Measurements from ENCODE around the gene DYNLL2. TPM values are rescaled to one million over a fixed set of nuclear protein-coding genes. Genes with fewer than 3 reads are reported as not detected.

Gene DYNLL2
- polyA plus RNA-seq, 1 of the 3 experiments (the other 2 are of a cell fraction): 27.0 TPM

GRCh38 chr17:58079300-58080033 lies 3.8 kb upstream of the DYNLL2 start:
- Histone ChIP-seq H3K27me3 (ENCODE audit: insufficient read depth) (peaks cover 8% of the 10 kb centered on the region; the same call in 1 of the 2 replicates), H3K36me3 (replicated peaks in 1 of 2; ENCODE audit: control insufficient read depth in 1 of 2, insufficient read depth in 2 of 2, low read length in 1 of 2) (no peaks in the 10 kb centered on the region), H3K27ac (ENCODE audit: low read depth in 2 of 2, low read length in 1 of 2) (no peak overlapping the region), H2AFZ (ENCODE audit: low read depth) (no peak overlapping the region), H4K20me1 (ENCODE audit: insufficient read depth) (peaks cover 10% of the 10 kb centered on the region), H3F3A (replicated peaks; ENCODE audit: insufficient read depth) (no peaks in the 10 kb centered on the region), H3K9me2 (no peaks in the 10 kb centered on the region), H3K9me3 (no peaks in the 10 kb centered on the region), H3K4me1 (ENCODE audit: control insufficient read depth in 1 of 2, insufficient read depth in 2 of 2, low read depth in 1 of 2, low read length in 1 of 2) (peaks cover 4 to 7% of the 10 kb centered on the region in 2 experiments; a peak in 1 of 4 replicates), H3K4me3 (ENCODE audit: low read depth in 2 of 2, low read length in 1 of 2) (no peak overlapping the region), H3K4me2 (no peak overlapping the region), H3K9ac (no peak overlapping the region), H3K79me2 (ENCODE audit: insufficient read depth) (peaks cover 11% of the 10 kb centered on the region)
- POLR2A ChIA-PET: interaction anchor here (0.5 kb wide), 1 partner anchor 237 kb away, joined by 3 read pairs; no protein-coding TSS in a partner anchor
- TF ChIP-seq RFX5 (IDR thresholded peaks at IDR 0.05; ENCODE audit: low read length) (no peak), TEAD4 (IDR thresholded peaks at IDR 0.05; ENCODE audit: borderline replicate concordance, insufficient read depth) (no peak)
- no peak for DNase-seq
- 31% methylated on average over 6 of the region's 6 CpGs for WGBS (ENCODE audit: low lambda C conversion rate)
- CTCF ChIA-PET: interaction anchor here (1.3 kb wide), 1 partner anchor 73 kb away, joined by 4 read pairs; the partner anchor contains the start of gene SRSF1

DNA sequence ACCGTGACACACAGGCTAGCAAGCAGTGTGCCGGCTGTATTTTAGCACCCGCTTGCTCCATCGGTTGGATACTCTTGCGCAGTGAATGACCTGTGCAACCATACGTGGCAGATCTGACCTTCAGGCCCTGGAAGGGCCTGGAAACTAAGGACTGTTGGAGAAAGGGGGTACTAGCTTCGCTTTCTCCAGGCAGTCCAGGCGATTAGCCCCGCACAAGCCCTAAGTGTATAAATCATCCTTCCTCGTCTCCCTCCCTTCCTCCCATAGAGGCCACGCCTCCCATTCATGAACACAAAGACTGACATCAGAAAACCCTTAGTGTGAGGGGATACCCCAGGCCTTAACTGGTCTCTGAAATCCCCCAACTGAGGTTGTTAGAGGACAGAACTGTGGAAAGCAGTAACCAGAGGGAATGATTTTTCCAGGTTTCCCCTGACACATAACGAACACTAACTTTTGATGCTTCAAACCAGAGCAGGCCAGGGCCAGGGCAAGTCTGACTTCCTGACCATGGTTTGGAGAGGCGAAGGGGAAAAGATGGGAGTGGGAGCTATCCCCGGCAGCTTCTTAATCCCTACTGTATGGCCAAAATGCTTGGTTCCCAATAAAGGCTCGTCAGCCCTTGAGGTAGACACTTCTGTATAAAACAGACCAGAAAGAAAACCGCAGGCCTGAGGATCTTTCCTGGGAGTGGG lies 1.4 kb upstream of the DYNLL2 start:
- H4K20me1 ChIP-seq (ENCODE audit: insufficient read depth): peaks cover 33% of the 10 kb centered on the region
- no peaks in the 10 kb centered on the region for H3F3A ChIP-seq (replicated peaks; ENCODE audit: insufficient read depth)
- ChIA-PET POLR2A (interaction anchor here (4.8 kb wide), 1 partner anchor 75 kb away, joined by 40 read pairs; the partner anchor contains the start of gene SRSF1), CTCF (no interaction called here)
- H3K4me1 ChIP-seq (ENCODE audit: control insufficient read depth in 1 of 2, insufficient read depth in 2 of 2, low read depth in 1 of 2, low read length in 1 of 2): peaks cover 18 to 28% of the 10 kb centered on the region in 2 experiments
- peaks cover 34% of the 10 kb centered on the region for H3K79me2 ChIP-seq (ENCODE audit: insufficient read depth)
- TF ChIP-seq, protein P1, sequence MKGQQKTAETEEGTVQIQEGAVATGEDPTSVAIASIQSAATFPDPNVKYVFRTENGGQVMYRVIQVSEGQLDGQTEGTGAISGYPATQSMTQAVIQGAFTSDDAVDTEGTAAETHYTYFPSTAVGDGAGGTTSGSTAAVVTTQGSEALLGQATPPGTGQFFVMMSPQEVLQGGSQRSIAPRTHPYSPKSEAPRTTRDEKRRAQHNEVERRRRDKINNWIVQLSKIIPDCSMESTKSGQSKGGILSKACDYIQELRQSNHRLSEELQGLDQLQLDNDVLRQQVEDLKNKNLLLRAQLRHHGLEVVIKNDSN (IDR thresholded peaks at IDR 0.05; ENCODE audit: borderline replicate concordance, low read depth): no peak
- TF ChIP-seq NRF1 (IDR thresholded peaks at IDR 0.05; ENCODE audit: low read depth, low read length): no peak
- no peak for TF ChIP-seq FOSL2 (IDR thresholded peaks at IDR 0.05; ENCODE audit: borderline replicate concordance, low read depth)
- no peak for TF ChIP-seq SIN3A (IDR thresholded peaks at IDR 0.05; ENCODE audit: borderline replicate concordance, low read depth, low read length)
- TF ChIP-seq JUND (IDR thresholded peaks at IDR 0.05): no peak
- TF ChIP-seq, protein P2, sequence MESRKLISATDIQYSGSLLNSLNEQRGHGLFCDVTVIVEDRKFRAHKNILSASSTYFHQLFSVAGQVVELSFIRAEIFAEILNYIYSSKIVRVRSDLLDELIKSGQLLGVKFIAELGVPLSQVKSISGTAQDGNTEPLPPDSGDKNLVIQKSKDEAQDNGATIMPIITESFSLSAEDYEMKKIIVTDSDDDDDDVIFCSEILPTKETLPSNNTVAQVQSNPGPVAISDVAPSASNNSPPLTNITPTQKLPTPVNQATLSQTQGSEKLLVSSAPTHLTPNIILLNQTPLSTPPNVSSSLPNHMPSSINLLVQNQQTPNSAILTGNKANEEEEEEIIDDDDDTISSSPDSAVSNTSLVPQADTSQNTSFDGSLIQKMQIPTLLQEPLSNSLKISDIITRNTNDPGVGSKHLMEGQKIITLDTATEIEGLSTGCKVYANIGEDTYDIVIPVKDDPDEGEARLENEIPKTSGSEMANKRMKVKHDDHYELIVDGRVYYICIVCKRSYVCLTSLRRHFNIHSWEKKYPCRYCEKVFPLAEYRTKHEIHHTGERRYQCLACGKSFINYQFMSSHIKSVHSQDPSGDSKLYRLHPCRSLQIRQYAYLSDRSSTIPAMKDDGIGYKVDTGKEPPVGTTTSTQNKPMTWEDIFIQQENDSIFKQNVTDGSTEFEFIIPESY (IDR thresholded peaks at IDR 0.05; ENCODE audit: borderline replicate concordance, low read depth): no peak
- TF ChIP-seq, protein P3, sequence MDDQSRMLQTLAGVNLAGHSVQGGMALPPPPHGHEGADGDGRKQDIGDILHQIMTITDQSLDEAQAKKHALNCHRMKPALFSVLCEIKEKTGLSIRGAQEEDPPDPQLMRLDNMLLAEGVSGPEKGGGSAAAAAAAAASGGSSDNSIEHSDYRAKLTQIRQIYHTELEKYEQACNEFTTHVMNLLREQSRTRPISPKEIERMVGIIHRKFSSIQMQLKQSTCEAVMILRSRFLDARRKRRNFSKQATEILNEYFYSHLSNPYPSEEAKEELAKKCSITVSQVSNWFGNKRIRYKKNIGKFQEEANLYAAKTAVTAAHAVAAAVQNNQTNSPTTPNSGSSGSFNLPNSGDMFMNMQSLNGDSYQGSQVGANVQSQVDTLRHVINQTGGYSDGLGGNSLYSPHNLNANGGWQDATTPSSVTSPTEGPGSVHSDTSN (IDR thresholded peaks at IDR 0.05): no peak
- TF ChIP-seq RAD21 (IDR thresholded peaks at IDR 0.05; ENCODE audit: low read length): no peak
- no peak for TF ChIP-seq RCOR1 (IDR thresholded peaks at IDR 0.05; ENCODE audit: low read length)
- TF ChIP-seq POLR2AphosphoS5 (IDR thresholded peaks at IDR 0.05; ENCODE audit: low read depth, low read length): no peak
- TF ChIP-seq NFIC (IDR thresholded peaks at IDR 0.05; ENCODE audit: borderline replicate concordance): no peak
- TF ChIP-seq SMC3 (IDR thresholded peaks at IDR 0.05; ENCODE audit: low read depth, low read length): no peak
- no peak for TF ChIP-seq CTCF (IDR thresholded peaks at IDR 0.05)
- TF ChIP-seq RXRA (IDR thresholded peaks at IDR 0.05; ENCODE audit: borderline replicate concordance, low read depth): no peak
- TF ChIP-seq TAF1 (IDR thresholded peaks at IDR 0.05; ENCODE audit: borderline replicate concordance, low read depth, low read length): no peak
- no peak for TF ChIP-seq MEF2A (IDR thresholded peaks at IDR 0.05; ENCODE audit: borderline replicate concordance, low read depth)
- no peak for TF ChIP-seq MXI1 (IDR thresholded peaks at IDR 0.05; ENCODE audit: low read depth, low read length)
- TF ChIP-seq YY1 (IDR thresholded peaks at IDR 0.05; ENCODE audit: low read depth): no peak
- no peak for TF ChIP-seq GATA2 (CRISPR knock-in tag; IDR thresholded peaks at IDR 0.05)
- no peak overlapping the region for H3K9ac ChIP-seq
- no peak overlapping the region for H2AFZ ChIP-seq (ENCODE audit: low read depth)
- no peak for DNase-seq
- H3K27ac ChIP-seq (ENCODE audit: low read depth in 2 of 2, low read length in 1 of 2): no peak overlapping the region
- 93% methylated on average over 16 of the region's 16 CpGs for WGBS (ENCODE audit: low lambda C conversion rate)
- H3K36me3 ChIP-seq (replicated peaks in 1 of 2; ENCODE audit: control insufficient read depth in 1 of 2, insufficient read depth in 2 of 2, low read length in 1 of 2): peaks cover 17 to 18% of the 10 kb centered on the region in 2 experiments
- H3K9me2 ChIP-seq: no peaks in the 10 kb centered on the region
- H3K4me2 ChIP-seq: no peak overlapping the region
- H3K9me3 ChIP-seq: no peaks in the 10 kb centered on the region
- no peak overlapping the region for H3K4me3 ChIP-seq (ENCODE audit: low read depth in 2 of 2, low read length in 1 of 2)
- peaks cover 8% of the 10 kb centered on the region; the same call in 1 of the 2 replicates for H3K27me3 ChIP-seq (ENCODE audit: insufficient read depth)

Measured in SK-N-SH (cell line).